ENCODE measurements around the gene PABPN1L.

The PABPN1L gene

DNA sequence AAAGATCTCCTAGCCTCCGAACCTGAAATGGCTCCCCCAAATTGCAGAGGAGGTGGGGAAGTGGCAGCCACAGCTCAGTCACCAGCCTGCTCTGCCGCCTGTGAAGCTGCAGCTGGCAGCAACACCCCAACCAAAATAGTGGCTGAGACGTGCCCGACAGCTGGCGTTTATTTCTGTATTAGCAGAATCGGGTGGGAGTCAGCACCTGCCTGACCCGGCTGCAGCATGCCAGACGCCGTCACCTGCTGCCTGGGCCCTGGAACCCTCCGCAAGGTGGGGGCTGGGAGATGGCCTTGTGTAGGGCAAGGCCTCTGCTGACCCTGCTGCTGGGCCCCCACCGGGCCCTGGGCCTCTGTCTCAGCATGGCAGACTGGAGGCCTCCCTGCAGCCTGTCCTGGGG is 17.5 kb upstream of the PABPN1L start:
- DNase-seq (ENCODE audit: low spot score), result no peak

GRCh38 chr16:88883117-88883895 is 16.8 kb upstream of the PABPN1L start:
- no peak for DNase-seq (ENCODE audit: low spot score)

- no peak for DNase-seq (ENCODE audit: low spot score)
These were observed 16.0 kb upstream of the PABPN1L start for GRCh38 chr16:88882358-88883030.

- DNase-seq (ENCODE audit: low spot score), result no peak
These were observed 15.4 kb upstream of the PABPN1L start for GRCh38 chr16:88881675-88882357.

DNA sequence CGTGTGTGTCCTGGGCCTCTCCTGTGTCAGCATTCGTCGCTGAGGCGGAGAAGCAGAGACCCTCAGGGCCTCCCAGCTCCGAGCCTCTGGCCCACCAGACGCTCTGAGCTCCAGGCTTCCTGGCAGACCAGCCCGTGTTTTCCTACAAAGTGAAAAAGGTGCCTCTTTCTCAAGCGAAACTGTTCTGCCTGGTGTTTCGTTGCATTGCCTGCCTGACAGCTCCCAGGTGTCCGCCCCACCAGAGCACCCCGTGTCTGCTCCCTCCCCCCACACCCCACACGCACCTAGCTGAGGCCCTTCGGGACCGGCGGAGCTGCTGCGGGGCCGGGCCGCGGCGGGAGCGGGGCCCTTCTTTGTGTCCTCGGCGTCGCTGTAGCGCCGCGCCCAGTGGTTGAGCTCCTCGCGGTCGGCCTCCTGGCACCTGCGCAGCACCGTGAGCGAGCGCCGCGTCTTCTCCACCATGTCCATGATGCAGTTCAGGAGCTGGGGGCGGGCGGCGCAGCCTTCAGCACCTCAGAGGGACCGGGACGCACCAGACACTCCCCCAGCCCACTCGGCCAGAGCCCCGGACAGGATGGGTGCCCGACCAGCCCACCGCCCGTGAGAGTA is 14.7 kb upstream of the PABPN1L start:
- no peak for DNase-seq (ENCODE audit: low spot score)

DNA sequence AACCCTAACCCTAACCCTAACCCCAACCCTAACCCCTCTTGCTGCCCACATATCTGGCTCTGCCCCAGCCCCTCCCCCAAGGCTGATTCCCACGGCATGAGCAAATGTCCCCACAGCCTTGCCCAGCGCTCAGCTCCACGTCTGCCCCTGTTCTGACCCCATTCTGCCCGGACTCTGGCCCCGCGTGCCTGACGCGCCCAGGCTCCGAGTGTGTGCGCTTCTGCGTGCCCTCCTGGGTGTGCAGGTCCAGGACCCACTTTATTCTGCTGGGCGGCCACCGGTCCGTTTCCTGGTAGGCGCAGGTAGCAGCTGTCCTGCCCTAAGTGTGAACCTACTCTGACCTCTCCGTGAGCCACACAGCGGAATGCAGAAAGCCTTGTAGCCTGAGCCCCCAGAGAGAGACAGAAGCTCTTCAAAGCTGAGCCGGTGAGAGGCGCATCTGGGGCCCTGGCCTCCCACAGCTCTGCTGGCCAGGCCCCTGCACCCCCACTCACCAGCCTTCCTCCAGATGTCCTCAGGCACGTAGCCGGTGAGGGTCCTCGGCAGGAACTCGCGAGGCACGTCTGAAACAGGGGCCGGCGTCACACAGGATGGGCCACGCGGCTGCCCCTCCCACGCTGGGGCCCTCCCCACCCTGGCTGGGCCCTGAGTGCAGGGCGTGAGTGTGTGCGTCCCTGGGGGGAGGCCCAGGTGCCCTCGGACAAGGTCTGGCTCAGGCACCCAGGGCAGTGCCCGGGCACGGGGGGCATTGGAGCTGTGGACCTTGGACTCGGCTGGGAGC is 14.0 kb upstream of the PABPN1L start:
- DNase-seq (ENCODE audit: low spot score), result no peak

- no peak for DNase-seq (ENCODE audit: low spot score)
These were observed 13.3 kb upstream of the PABPN1L start for GRCh38 chr16:88879788-88880055.

DNA sequence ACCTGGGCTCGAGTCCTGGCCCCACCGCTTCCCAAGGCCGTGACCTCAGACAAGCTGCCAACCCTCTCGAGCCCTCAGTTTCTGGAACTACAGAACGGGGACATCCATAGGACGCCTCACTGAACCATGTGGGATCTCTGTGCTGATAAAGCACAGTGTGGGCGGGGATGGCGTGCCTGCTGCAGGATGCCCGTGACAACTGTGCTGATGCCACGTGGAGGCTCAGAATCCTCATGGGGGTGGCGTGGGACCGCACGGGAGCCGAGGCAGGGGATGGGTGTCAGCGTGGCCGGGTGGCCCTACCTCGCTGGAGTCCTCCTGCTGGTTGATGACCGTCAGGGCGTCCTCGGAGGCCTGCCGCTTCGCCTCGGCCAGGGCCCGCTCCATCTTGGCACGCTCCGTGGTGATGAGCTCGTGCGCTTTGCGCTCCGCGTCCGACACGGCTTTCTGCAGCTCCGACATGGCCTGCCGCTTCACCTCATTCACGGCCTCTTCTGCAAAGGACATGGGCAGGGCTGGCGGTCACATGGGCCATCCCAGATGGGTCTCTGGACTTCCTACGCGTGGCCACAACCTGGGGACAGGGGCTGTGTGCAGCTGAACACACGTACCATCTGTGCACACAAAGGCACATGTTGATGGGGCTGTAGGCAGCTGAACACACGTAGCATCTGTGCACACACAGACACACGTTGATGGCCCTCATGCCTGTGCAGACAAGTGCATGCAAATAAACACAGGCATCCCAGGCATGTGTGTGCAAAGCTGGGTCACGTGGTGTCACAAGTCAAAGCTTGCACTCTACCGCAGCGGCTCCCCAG is 12.7 kb upstream of the PABPN1L start:
- no peak for DNase-seq (ENCODE audit: low spot score)

DNA sequence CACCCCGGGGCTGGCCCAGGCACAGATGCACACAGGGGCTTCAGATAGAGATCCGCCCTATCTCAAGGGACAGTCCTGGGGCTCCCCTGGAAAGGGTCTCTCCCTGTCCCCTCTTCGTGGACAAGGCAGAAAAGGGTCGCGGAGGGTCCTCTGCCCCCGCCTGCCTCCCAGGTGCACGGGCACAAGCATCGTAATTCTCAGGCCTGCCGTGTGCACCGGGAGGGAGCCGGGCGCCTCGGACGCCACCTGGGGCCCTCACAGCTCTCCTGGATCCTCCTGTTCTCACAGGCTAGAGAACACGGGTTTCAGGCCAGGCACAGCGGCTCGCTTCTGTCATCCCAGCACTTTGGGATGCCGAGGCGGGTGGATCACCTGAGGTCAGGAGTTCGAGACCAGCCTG is 11.9 kb upstream of the PABPN1L start:
- no peak for DNase-seq (ENCODE audit: low spot score)

DNA sequence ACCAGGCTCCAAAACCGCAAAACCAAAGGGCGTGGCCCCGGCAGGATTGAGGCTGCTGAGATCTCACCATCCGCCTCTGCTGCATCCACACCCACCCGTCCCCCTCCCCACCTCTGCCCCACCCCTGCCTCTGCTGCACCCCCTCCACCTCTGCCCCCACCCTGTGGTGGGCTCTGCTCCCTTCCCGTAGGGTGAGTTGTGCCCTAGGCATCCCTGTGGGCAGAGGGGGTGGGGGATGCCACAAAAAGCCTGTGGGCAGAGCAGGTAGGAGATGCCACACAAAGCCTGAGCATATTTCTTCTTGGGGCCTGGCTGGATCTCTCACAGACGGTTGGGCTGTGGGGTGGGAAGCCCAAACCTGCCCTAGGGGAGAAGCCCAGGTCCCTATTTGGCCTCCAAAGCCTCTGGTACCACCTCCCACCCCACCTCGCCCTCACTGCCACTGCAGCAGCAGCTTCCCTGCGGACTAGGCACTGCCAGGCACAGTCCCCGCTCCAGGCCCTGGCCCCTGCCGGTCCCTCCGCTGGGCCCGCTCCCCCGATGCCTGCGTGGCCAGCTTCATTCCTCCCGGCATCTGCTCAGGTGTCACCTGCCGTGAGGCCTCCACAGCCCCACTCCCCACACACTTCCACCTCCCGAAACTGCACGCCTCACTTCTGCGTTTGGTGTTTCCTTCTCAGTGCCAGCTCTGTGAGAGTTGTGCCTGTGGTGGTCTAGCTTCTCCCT is 11.3 kb upstream of the PABPN1L start:
- no peak for DNase-seq (ENCODE audit: low spot score)

- no peak for DNase-seq (ENCODE audit: low spot score)
These were observed 10.6 kb upstream of the PABPN1L start for GRCh38 chr16:88876942-88877526.

DNA sequence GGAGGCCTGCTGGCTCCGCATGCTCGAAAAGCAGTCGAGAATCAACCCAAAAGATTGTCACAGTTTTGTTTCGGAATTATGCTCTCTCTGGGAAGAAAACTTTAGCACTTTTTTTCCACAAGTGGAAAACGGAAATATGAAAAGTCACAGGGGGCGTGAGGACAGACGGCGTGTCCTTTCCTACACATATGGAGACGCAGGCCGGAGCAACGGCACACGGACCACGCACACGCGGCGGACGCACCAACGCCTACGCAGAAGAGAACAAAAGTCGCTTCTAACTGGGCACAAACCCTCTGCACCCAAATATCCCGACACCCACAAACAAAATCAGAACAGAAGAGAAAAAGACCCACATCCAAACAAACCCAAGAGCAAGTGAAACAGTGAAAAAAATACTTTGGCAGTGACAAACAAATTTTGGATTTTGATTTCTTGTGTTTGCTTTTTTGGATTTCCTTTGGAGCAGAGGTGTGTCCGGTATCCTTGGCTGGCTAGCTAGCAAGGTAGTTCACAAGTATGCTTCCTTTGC is 9.3 kb upstream of the PABPN1L start:
- DNase-seq (ENCODE audit: low spot score), result no peak

- DNase-seq (ENCODE audit: low spot score), result no peak
These were observed 8.6 kb upstream of the PABPN1L start for GRCh38 chr16:88874938-88875599.

- no peak for DNase-seq (ENCODE audit: low spot score)
These were observed 6.3 kb upstream of the PABPN1L start for GRCh38 chr16:88872650-88873331.

DNA sequence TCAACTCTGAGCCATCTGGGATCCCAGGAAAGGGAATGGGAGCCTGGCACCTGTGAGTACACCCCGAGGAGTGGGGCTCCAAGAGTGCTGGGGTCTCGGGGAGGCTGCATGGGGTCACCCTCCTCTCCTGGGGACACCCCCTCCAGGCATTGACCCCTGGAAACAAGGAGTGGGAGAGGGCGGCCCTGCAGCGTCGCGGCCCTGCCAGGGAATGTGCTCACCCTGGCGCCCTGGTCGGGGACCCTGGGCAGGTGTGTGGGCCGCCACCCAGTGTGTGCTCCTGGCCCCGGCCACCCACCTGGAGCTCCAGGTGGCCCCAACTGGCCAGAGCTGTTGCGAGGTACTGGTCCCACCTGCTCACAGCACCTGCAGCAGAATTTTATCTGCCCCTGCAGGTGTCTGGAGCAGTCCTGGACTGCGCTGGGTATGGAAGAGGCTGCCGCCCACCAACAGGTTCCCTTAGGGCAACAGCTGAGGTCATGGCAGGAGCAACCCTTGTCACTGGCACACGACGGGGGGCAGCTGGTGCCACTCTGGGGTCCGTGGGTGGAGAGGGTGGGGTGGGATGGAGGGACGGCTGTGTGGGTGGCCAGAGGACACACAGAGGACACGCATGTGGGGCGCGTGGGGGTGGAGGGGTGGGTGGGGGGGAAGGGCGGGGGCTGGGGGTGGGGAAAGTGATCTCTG is 5.4 kb upstream of the PABPN1L start:
- DNase-seq (ENCODE audit: low spot score), result no peak

GRCh38 chr16:88871349-88871702 is 4.9 kb upstream of the PABPN1L start:
- no peak for DNase-seq (ENCODE audit: low spot score)

DNA sequence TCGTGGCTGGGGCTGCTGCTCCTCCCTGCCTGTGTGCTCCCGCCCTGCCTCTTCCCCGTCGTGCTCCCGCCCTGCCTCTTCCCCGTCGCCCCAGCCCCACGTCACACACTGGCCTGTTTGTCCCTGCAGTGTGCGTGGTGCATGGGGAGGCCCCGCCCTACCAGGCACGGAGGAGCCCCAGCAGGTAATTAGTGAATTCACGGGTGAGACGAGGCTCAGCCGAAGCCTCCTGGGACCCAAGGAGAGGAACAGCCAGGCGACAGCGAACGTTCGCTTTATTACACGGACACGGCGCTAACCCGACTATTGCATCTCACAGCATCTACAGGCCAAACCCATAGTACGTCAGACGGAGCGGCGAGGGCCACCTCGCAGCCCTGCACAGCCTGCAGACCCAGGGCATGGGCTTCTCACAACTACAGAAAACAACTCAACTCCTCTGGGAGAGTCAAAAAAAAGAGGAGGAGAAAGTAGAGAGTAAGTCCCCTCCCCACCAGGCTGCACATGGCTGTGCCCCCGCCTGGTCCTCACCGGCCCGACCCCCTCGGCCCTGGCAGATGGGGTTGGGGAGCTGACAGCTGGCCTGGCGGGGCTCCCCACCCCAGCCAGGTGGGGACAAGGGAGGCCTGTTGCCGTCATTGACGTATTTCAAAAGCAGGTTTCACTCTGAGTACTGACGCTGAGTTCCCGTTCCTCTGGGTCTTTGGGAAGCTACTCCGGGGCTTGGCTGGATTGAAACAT is 4.3 kb upstream of the PABPN1L start:
- DNase-seq (ENCODE audit: low spot score), result no peak

DNA sequence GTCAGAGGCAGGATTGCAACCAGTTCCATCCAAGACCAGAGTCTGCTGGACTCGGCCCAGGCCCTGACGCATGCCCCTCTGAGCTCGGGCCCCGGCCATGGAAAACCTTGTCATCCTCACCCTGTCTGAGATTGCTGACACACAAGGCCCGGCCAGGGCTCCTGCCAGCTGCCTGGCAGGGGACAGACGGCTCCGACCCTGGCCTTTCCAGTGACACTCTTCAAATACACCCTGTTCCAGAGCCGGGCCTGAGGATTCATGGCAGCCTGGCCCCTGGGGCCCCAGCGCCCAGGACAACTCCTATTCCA is 3.2 kb upstream of the PABPN1L start:
- DNase-seq (ENCODE audit: low spot score), result no peak
